HepG2 (cell line): ENCODE measurements around the gene GZMH.

ENCODE experiments used
- ZBTB8A ChIP-seq: sonication (generic); formaldehyde crosslinking; IDR thresholded peaks from 2 replicates; pipeline ENCODE4 v1.4.0; 2020; ENCODE audit warnings: mild to moderate bottlenecking, low read depth, missing genetic modification reagents, borderline replicate concordance
- TF ChIP-seq, protein P1 (sequence below): sonication (generic); formaldehyde crosslinking; IDR thresholded peaks from 2 replicates; pipeline ENCODE4 v1.8.0; 2022; ENCODE audit warnings: missing genetic modification reagents, low read depth, mild to moderate bottlenecking, borderline replicate concordance

DNA sequence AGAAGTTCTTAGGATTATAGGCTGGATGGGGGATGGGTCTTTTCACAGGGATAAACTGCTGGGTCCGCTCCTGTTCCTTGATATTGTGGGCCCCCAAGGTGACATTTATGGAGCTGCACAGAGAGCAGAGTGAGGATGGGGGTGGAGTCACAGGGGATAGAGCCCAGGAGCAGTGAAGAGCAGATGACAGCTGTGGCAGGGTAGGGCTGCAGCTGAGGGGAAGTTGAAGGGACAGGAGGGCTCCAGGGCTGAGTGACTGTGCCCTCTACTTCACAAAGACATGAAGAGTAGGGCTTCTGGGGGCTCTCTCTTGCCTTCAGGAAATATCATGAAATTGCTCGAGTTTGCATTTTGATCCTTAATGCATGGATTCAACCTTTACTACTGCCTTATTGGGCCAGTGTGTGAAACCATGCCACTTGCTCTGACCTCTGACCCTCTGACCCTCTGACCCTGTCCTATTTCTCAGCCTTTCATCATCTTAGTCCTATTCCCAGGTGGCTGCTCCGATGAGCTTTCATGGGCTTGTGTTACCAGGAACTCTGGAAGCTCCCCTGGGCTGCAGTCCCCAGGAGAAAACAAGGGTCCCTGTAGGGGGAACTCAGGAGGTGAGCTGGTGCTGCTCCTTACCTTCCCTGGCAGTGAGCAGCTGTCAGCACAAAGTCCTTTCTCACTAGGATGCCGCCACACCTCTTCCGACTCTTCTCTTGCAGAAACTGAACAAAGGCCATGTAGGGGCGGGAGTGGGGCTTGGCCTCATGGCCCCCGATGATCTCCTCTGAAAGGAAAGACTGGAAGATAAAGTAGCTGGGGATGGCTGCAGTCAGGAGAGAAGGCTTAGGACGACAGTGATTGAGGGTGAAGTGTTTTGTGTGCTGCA is 1.6 kb downstream of the GZMH start:
- TF ChIP-seq, protein P1, sequence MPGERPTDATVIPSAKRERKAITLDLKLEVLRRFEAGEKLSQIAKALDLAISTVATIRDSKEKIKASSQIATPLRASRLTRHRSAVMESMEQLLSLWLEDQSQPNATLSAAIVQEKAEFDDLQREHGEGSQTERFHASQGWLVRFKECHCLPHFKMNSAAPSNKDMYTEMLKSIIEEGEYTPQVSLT = no peak
- no peak for TF ChIP-seq ZBTB8A (CRISPR knock-in tag)
